GM18519 (cell line): ENCODE data around the gene FOXF1.

Experiments
- ATAC-seq: cut with Tn5 transposase; IDR thresholded peaks from one replicate; pipeline ENCODE4 v1.9.1; 2021; ENCODE audit warnings: mild to moderate bottlenecking, moderate library complexity; ENCODE audit not compliant: unreplicated experiment, low FRiP score

Gene FOXF1

DNA sequence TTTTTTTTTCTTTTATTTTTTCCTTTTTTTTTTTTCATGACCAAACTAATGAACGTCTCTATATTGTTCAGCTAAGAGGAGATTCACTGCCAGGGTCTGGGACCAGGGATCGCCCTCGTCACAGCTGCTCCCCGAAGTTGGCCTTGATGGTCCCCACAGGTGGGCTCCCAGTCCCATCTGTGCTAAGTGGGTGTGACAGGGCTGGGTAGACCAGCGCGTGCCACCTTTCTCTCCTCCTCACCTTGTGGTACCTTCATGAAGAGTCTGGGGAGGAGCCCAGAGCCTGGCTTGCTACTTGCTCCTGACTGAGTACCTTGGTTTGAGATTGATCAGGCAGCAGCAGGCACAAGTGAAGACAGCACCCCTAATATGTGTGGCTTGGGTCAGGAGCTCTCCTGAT is 6.5 kb upstream of the FOXF1 start:
- no peak for ATAC-seq

DNA sequence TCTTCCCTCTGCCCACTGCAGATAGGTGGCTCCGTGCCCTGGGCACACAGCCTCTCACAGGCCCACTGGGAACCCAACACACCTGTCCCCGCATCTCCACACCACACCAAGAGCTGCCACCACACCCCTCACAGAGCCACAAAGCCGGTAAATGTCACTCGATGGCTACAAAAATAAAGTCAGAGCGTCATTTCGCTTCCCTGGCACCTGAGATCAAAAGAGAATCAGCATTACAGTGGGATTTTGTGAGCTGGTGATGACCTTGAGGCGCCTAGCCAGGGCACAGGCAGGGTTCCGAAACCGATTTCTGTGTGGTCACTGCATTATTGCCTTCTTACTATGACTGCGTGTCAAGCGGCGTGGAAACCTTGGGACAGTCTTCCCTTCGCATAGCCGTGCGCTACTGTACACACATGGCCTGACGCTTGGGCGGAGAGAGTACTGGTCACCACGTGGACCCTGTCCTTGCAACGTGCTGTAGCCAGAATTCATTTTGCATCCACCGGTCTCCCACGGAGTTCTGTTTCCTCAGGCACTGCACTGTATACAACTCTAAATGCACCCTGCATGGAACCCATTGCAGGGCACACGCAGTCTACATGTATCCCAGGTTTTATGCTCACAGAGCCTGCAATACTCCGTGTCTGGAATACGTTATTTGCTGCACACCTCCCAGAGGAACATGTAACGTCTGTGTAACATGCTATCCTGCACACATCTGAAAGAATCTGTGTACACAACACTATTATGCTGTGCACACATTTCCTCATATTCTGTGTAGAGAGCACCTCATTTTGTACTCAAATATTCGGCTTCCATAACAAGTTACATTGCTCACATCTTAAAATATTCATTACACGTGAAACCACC is 5.8 kb upstream of the FOXF1 start:
- no peak for ATAC-seq

DNA sequence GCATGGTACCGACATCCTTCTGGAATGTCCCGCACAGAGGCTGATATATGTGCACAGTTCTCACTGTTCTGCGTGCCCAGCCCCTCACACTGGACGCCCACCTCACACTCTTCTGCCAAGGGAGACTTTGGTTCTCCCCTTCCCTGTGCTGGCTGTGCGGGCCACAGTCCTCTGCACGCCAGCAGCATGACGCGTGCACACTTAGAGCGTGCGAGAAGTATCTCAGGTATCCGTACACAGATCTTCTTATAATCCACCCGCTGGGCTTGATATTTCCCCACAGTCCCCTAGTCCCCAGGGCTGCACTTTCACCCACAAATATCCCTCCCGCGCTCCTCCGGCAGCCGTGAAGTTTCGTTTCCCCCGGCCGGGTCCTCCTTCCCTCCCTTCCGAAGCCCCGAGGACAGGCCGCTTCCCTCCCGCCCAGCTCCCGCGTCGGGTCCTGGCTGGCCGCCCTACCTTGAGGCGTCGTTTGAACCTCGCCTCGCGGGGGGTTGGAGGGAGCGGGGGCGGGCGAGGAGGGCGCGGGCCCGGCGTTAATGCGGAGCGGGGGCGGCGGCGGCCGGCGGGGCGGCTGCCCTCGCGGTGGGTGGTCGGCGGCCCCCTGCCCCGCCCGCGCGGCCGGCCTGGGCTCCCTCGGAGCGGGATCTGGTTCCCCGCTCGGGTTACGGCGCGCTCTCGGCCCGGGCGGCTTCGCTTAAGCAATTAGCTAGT is 5.0 kb upstream of the FOXF1 start:
- no peak for ATAC-seq

DNA sequence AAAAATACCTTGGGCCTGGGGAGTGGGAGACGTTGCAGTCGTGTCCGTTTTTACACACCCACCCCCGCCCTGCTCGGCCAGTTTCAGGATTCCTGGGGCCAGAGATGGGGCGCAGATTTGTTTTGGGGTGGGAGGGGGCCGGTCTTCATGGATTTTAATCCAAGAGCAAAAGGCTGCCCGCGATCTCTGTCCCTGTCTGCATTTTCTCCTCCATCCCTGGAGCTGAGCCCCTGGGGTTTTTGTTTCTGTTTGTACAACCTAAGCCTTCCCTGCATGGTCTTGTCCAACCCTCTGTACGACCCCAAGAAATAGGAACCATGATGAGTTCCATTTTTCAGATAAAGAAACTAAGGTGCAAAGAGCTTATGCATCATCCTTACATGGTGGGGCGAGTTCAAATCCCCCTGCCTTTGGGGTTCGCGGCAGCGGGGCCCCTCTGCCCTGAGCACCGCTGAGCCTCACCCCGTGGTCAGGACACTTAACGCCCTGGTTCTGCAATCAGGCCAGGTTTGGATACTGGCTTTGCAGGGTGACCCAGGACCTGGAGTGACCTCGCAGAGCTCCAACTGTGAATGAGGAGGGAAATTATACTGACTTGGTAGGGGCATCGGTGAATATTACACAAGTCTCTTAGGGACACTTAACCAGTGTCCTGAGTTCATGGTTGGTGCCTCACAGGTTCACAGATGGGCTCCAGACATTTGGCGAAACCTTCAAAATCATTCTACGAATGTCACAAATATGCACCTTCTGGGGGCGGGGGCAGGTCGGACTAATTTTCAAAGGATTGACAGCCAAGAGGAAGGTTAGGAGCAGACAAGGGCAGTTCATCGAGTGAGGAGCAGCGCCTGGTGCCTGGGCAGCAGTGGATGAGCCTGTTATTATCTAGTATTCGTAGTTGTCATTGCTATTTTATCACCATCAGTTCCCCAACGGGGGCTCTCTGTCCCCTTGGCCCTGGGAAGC is 4.1 kb upstream of the FOXF1 start:
- ATAC-seq = no peak

DNA sequence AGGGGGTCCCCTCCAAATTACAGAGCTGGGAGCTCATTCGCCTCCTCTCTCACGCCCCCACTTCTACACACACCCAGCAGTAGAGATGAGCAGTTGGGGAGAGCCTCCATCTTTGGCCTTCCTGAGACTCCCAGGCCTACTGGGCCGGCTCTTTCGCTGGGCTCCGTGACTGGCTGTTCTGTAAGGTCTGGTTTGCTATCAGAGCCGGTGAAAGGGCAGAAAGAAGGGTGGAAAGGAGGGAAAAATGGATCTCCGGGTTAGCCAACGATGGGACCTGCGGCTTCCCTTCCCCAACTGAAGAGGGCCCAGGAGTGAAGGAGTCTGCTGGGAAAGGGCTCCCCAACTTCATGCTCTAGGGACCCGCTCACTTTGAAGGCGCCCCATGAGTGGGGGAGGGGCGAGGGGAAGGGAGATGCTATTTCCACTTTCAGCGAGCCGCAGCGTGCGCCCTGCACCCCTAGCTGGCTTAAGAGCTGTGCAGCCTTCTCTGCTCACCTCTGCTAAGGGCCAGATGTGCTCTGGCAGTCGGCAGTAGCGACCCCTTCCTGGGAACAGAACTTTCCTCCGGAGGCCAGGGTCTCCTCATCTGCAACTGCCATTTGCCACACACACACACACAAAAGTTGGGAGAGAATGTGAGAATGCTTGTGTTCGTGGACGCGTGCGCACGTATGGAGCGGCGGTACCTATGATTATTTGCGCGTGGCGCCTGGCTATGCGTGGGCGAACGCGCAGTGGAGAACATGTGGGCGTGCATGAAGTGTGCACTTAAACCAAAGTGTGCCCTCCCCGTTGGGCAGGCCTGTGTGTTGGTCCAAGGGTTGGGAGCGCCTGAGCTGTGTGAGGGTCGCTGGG is 2.9 kb upstream of the FOXF1 start:
- ATAC-seq = no peak

DNA sequence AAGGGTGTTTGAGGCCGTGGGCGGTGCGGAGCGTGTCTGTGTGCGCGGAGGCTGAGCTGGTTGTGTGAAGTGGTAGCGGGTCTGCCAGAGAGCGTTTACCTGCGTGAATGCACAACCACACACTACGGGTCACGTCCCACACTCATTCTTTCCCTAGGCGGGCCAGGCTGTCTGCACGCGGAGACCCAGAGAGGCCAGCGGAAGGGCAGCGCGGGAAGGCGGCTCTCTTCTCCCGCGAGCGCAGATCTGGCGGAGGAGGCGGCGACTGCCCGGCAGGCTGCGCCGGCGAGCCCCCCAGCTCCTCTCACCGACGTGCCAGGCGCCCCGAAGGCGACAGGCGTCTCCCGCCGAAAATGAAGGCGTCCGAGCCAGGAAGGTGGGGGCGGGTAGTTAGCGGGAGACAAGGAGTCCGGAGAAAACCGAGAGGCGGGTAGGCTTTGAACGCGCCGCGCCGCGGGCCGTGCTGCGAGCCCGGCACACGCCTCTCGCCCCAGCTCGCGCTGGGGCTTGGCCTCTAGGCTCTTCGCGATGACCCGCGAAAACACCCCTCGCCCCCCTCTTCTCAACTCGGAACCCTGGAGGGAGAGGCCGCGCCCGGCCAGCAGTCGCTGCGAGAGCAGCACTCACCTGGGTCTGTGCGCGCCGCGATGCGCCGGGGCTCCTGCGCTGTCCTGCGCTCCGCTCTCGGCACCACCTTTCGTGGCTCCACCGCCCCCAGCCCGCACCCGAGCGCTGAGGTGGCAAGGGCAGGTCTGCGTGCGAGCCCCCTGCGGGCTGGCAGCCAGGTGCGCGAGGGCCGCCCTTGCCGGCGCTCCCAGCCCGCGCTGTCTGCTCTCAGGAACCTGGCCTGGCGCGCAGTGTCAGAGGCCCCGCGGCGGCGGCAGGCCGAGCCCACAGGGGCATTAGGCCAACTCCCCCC is 2.0 kb upstream of the FOXF1 start:
- ATAC-seq = no peak

DNA sequence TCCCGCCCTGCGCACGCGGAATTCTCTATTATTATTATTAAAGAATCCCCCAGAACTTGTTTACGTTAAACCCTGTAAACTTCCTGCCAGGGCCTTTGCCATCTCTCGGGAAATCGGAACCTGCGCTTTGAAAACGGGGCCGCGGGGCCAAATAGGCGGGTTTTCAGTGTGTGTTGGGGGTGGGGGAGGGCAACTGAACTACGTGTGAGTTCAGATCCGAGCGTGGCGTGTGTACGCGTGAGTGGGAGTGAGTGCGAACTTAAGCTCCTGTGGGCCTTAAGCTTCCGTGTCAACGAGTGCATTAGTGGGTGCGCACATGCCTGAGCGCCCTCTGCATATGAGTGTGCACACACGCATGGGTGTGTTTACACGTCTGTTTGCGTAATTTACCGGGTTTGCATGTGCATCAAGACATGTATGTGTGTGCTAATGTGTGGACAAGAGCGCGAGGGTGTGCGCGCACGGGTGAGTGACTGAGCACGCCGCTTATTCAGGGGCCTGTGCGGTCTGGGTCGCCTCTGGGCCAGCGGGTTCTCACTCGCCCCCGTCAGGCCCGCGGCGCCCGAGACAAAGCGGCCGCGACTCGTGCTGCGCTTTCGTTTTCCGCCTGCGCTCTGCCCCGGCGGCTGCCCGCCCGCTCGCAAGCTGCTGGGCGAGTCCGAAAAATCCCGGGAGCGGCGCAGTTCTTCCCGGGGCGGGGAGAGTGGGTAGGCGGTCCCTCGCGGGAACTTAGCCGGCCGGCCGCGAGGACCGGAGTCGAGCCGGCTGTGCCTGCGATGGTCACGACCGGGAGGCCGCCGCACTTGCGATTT is 1.2 kb upstream of the FOXF1 start:
- ATAC-seq = no peak

DNA sequence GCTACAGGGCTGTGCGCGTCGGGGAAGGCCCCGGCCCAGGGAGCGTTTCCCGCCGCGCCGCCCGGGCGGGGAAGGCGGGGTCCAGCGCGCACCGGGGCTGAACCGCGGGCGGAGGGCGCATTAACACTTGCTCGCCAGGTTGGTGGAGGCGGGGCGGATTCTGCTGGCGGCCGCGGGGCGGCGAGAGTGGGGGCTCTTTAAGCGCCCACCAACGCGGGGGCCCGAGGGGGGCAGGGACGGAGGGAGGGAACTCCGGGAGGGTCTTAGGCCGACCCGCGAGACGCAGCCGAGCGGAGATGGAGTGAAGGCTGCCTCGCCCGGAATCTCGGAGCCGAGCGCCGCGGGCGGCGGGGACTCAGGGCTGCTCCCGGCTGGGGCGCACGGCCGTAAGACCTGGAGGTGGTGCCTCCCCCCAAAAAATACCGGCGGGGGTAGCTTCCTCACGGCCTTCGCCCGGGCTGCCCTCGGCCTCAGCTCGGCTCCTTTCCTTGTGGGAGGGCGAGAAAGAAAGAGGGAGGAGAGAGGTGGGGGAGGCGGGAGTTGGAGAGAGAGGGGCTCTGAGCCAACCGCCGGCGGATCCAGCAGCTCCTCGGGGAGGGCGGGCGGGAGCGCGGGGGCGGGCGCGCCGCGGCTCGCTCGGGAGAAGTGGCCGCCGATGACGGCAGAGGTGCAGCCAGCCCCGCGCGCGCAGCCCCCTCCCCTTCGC is 415 bp upstream of the FOXF1 start:
- ATAC-seq = no peak

DNA sequence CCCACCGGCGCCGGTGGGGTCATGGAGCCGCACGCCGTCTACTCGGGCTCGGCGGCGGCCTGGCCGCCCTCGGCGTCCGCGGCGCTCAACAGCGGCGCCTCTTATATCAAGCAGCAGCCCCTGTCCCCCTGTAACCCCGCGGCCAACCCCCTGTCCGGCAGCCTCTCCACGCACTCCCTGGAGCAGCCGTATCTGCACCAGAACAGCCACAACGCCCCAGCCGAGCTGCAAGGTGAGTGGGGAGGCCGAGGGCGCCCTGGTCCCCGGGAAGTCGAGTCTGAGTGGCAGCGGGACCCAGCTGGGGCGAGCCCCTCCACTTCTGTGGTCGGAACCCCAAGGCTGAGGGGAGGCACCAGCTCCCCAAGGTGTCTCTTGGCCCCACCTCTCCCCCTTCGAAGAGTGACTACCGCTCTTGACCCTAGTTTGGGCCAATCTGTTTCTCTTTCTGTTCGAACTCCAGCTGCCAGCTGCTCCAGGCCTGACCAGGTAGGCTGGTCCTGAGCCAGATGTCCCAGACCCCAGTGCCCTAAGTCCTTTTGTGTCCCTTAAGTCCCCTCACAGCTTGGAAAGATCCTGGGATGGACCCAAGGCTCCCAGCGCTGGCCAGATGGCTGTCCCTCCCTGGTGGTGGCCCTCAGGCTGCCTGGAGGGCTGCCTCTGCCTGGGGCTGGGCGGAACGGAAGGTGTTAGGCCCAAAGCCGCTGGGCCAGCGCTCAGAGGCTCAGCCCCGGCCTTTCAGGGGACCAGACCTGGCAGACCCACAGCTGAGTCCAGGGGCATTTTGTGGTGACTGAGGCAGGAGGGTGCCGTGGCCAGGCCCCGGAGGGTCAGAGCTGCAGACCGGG is 1.2 kb downstream of the FOXF1 start:
- ATAC-seq = no peak

DNA sequence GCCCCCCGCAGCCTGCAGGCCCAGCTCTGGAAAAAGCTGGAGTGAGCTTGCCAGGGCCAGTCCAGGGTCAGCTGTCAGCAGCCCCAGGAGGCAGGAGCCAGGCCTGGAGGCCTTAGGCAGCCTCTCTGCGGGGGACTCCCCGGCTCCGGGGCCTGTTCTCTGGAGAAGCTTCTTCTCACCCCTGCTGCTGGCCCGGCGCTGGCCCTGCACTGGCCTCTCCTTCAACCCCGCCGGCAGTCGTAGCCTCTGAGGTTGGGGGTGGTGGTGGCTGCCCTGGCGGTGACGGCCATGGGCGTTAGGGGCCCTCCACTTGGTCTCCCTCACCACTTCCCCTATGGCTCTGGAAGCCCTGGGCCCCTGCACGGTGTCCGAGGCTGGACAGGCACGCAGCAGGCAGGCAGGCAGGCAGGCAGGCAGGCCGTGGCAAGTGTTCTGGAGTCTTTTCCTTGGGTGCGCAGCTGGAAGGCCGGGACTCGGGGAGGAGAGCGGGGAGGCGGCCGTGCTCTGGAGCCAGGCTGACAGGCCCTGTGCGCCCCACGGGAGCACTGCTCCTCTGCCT is 2.1 kb downstream of the FOXF1 start:
- no peak for ATAC-seq

DNA sequence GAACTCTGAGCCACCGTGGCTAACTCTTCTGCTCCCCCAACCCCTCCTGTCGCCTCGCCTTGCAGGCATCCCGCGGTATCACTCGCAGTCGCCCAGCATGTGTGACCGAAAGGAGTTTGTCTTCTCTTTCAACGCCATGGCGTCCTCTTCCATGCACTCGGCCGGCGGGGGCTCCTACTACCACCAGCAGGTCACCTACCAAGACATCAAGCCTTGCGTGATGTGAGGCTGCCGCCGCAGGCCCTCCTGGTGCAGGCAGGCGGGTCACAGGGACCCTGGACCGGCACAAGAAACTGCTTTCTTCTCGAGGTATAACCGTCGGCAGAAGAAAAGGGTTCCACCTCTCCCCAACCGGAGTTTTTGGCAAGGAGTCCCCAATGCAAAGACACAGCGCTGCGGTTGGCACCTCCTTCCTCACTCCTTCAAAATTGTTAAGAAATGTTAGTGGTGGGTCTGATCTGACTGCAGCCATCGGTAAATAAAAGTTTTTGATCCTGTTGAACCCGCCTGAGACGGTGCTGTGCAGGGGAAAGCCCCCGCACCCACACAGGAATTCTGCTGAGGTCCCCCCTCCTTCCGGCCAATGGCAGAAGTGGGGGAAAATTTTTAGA is 2.6 kb downstream of the FOXF1 start:
- ATAC-seq = no peak

DNA sequence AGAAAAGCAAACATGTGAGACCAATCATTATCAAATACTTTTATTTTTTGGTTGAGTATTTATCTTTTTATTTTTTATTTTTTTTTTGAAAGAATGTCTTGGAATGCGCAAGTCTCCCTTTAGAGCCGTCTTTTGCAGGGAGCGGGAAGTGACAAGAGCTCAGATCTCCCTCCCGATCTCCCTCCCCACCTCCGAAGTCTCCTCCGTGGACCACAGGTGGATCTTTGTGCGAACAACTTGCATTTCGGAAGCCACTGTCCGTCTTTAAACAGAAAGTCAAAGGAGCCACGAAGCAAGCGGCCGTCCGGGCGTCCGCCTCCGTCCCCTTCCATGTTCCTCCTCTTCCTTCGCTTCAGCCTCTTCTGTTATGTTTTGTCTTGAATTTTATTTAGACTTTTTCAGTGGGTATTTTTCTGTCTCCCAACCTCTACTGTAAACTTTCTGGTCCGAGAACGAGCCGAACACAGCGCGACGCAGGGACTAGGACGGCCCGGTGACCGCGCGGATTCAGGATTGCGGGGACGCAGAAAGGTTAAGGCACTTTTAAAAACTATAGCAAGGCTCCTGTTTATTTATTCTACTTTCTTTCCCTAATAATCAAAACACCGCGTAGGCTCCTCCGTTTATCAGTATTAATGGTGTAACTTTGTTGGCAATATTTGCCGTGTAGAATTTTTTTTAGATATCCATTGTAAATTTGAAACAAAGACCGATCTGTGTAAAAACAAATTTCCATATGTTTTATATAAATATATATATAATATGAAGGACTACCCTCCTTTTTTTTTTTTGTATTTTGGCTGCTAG is 3.3 kb downstream of the FOXF1 start:
- ATAC-seq = no peak

DNA sequence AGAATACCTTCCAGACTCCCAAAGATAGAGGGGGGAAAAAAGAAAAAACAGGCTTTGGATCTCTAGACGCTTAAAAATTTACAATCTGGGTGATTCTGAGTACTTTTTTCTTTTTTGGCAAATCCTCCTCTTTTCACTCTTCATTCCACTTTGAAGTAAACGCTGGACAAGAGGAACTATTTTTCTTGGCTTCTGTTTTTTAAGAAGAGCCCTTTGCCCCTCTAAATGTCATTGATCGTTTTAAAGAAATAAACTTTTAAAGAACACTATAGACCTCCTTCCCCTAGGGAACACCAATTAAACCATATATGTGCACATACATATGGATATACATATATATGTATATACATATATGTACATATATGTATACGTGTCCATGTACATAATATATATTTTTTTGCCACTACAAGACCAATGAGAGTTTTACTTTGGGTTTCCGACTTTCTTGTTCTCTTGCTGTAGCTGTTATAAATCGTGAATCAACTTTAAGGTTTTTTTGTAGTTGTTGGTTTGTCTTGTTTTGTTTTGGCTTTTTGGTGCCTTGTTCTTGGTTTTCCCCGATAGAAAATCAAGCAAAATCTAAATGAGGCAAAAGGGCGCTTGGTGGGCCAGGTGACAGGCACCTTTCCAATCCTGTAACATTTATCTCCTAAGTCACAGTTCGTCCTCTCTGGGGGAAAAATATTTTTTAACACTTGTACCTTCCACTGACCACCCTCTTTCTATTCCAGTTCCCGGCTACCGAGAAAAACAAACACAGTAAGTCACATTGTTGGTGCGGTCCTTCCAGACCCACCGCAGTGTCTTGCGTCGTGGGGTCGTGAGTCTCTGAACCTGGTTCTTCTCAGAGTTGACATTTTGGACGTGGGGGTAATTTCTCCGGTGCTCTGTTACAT is 4.4 kb downstream of the FOXF1 start:
- no peak for ATAC-seq

DNA sequence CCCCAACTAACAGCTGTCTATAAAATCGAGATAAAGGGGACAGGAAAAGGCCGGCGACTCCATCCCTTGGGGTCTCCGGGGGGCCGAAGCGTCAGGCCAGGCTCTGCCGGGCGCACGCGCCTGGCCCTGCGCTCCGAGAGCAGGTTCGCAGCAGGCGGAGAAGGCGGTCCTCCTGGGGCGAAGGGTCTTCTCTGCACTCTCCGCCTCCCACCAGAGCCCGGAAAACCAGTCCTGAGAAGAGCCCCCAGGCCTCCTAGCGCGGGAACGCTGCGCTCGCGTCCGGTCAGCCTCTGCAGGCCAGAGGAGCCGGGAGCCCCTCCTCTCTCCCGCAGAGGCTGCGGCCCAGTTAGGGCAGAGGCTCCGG is 5.1 kb downstream of the FOXF1 start:
- ATAC-seq = no peak
